Body of pancreas (tissue), 4 donors: Measurements from ENCODE around the gene PLCB1.

Source experiments
- POLR2A ChIP-seq, 3 donors: fragments of 450-650 bp; IDR thresholded peaks; one replicate each; pipeline ENCODE4 v1.6.1; 2016; ENCODE audit warnings: antibody characterized with exemption in 3 of 3, mild to moderate bottlenecking in 2 of 3
- TF ChIP-seq, protein P1 (sequence below), 7 experiments: fragments of 450-650 bp in 4 of 7; fragments of 200-600 bp in 3 of 7; sonication (generic) in 3 of 7; IDR thresholded peaks; one replicate each; pipeline ENCODE4 v1.5.1; 2016 to 2019; ENCODE audit warnings: antibody characterized with exemption in 7 of 7

DNA sequence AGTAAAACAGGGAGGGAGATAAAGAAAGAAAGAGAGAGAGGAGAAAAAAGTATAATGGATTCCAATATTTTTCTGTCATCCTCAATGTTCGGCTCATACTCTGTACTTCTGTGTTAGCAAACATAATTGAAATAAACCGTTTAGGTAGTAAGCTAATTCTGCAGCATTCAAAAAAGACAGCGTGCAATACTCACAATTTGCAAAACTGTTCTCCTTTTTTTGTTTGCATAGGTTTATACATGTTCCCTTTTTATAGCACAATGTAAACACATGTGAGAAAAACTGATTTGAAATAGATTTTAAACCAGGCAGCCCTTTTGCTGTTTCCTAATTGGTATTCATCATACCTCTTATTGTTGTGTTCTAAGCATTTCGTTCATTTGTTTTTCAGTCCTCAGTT is 188.9 kb downstream of the PLCB1 start:
- TF ChIP-seq, protein P1, sequence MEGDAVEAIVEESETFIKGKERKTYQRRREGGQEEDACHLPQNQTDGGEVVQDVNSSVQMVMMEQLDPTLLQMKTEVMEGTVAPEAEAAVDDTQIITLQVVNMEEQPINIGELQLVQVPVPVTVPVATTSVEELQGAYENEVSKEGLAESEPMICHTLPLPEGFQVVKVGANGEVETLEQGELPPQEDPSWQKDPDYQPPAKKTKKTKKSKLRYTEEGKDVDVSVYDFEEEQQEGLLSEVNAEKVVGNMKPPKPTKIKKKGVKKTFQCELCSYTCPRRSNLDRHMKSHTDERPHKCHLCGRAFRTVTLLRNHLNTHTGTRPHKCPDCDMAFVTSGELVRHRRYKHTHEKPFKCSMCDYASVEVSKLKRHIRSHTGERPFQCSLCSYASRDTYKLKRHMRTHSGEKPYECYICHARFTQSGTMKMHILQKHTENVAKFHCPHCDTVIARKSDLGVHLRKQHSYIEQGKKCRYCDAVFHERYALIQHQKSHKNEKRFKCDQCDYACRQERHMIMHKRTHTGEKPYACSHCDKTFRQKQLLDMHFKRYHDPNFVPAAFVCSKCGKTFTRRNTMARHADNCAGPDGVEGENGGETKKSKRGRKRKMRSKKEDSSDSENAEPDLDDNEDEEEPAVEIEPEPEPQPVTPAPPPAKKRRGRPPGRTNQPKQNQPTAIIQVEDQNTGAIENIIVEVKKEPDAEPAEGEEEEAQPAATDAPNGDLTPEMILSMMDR (IDR thresholded peaks at IDR 0.05), result no peak
- TF ChIP-seq POLR2A (IDR thresholded peaks at IDR 0.05), result no peak
